HG03520 (cell line): ENCODE data around the gene ASTL.

ENCODE experiments used
- ATAC-seq: cut with Tn5 transposase; IDR thresholded peaks from one replicate; pipeline ENCODE4 v1.9.1; 2021; ENCODE audit warnings: mild to moderate bottlenecking, moderate library complexity; ENCODE audit not compliant: unreplicated experiment

Gene ASTL

GRCh38 chr2:96130483-96130882 is 7.8 kb downstream of the ASTL start:
- ATAC-seq = no peak

- ATAC-seq = no peak
Measured at GRCh38 chr2:96129528-96130120, 8.7 kb downstream of the ASTL start.

- no peak for ATAC-seq
Measured at GRCh38 chr2:96128456-96128855, 9.8 kb downstream of the ASTL start.

- ATAC-seq = no peak
Measured at GRCh38 chr2:96124406-96125265, 13.7 kb downstream of the ASTL start.

GRCh38 chr2:96123936-96124335 is 14.4 kb downstream of the ASTL start:
- ATAC-seq = no peak

GRCh38 chr2:96123290-96123689 is 15.0 kb downstream of the ASTL start:
- no peak for ATAC-seq

GRCh38 chr2:96122391-96122790 is 15.9 kb downstream of the ASTL start:
- no peak for ATAC-seq

- ATAC-seq = no peak
Measured at GRCh38 chr2:96121414-96121813, 16.9 kb downstream of the ASTL start.

- no peak for ATAC-seq
Measured at GRCh38 chr2:96120991-96121390, 17.3 kb downstream of the ASTL start.

GRCh38 chr2:96120091-96120720 is 18.1 kb downstream of the ASTL start:
- ATAC-seq = no peak

- no peak for ATAC-seq
Measured at GRCh38 chr2:96119389-96119751, 18.9 kb downstream of the ASTL start.

GRCh38 chr2:96118698-96119388 is 19.5 kb downstream of the ASTL start:
- no peak for ATAC-seq

- ATAC-seq = no peak
Measured at GRCh38 chr2:96117701-96118588, 20.4 kb downstream of the ASTL start.

- ATAC-seq = peak; percentile 62
Measured at GRCh38 chr2:96116879-96117533, 21.3 kb downstream of the ASTL start.

GRCh38 chr2:96116424-96116878 is 21.9 kb downstream of the ASTL start, which contains the start of gene ADRA2B:
Gene ADRA2B (minus strand): TSS chr2:96116571. CDS start chr2:96116149, 422 bp downstream.
- ATAC-seq = peak; percentile 38

- no peak for ATAC-seq
Measured at GRCh38 chr2:96115631-96116423, 22.5 kb downstream of the ASTL start.

GRCh38 chr2:96114903-96115581 is 23.3 kb downstream of the ASTL start:
- ATAC-seq = no peak

- ATAC-seq = no peak
Measured at GRCh38 chr2:96114546-96114902, 23.8 kb downstream of the ASTL start.
